ENCODE results near the gene PLEKHN1. TPM values are rescaled to one million over a fixed set of nuclear protein-coding genes. Genes with fewer than 3 reads are reported as not detected.

PLEKHN1 gene
- total and polyA plus RNA-seq, 2 donors (not counting 3 experiments of a cell fraction or from before 2014, with no cell fraction given) = 0.29 to 0.88 TPM

GRCh38 chr1:923991-924655 lies 42.2 kb upstream of the PLEKHN1 start:
- no peak overlapping the region for H2AFZ ChIP-seq (ENCODE audit: low read depth, low read length)
- dilution Hi-C loops (cut with MboI; ENCODE audit: extremely low pct_ligation_motif_present, low sequenced_read_pairs) (no loop called here), intact Hi-C loops (cut with micrococcal nuclease) (loop anchor here (2.0 to 5.0 kb wide), 2 partner anchors 19 to 33 kb away; partner anchors contain the start of gene NOC2L)
- no peak for TF ChIP-seq POLR2A (IDR thresholded peaks at IDR 0.05; ENCODE audit: low read depth, low read length)
- no peak for TF ChIP-seq GATA2 (IDR thresholded peaks at IDR 0.05; ENCODE audit: insufficient read depth, insufficient read length, low read depth, low read length)
- no peak for TF ChIP-seq EZH2 (IDR thresholded peaks at IDR 0.05; ENCODE audit: borderline replicate concordance, low read depth, low read length, severe bottlenecking)
- TF ChIP-seq MAX (IDR thresholded peaks at IDR 0.05; ENCODE audit: insufficient read depth, insufficient read length) = no peak
- TF ChIP-seq FOS (IDR thresholded peaks at IDR 0.05; ENCODE audit: borderline replicate concordance, insufficient read depth, low read length) = no peak
- no peak for TF ChIP-seq POLR2AphosphoS5 (IDR thresholded peaks at IDR 0.05; ENCODE audit: insufficient read depth, low read depth, low read length)
- no peak for TF ChIP-seq CTCF (IDR thresholded peaks at IDR 0.05; ENCODE audit: extremely low read depth in 1 of 2, insufficient read depth in 1 of 2, low read depth in 1 of 2, low read length in 2 of 2)
- H3K4me3 ChIP-seq (replicated peaks in 1 of 3; ENCODE audit: insufficient read depth in 1 of 3, low read depth in 1 of 3, low read length in 3 of 3) = peak overlapping the region in 1 of 3 experiments; percentile 3
- no peak for DNase-seq (ENCODE audit: low read depth, low spot score)
- no peaks in the 10 kb centered on the region for H3K79me2 ChIP-seq (ENCODE audit: control insufficient read depth, insufficient read depth, low read length)
- no peak overlapping the region for H3K27ac ChIP-seq (ENCODE audit: insufficient read depth, low read depth, low read length)
- no peaks in the 10 kb centered on the region for H3K36me3 ChIP-seq (ENCODE audit: control insufficient read depth in 2 of 2, extremely low read depth in 1 of 2, insufficient read depth in 2 of 2, low read length in 2 of 2)
- H3K9ac ChIP-seq (replicated peaks; ENCODE audit: extremely low read depth, insufficient read depth, low read length) = no peak overlapping the region
- ChIA-PET CTCF (interaction anchor here (1.4 kb wide), 1 partner anchor 14 kb away, joined by 4 read pairs; no protein-coding TSS in a partner anchor), POLR2A (no interaction called here)
- FAIRE-seq = no peak
- no peaks in the 10 kb centered on the region for H3K9me1 ChIP-seq (replicated peaks; ENCODE audit: control insufficient read depth, extremely low read depth, insufficient read depth, low read length)
- H3K9me3 ChIP-seq (replicated peaks; ENCODE audit: control insufficient read depth, insufficient read depth, low read length) = no peaks in the 10 kb centered on the region
- H3K27me3 ChIP-seq (ENCODE audit: control insufficient read depth in 2 of 2, insufficient read depth in 2 of 2, low read length in 2 of 2) = peaks cover 20 to 27% of the 10 kb centered on the region in 2 experiments
- BruUV-seq (replicated peaks) = no TSS peak
- no peaks in the 10 kb centered on the region for H4K20me1 ChIP-seq (replicated peaks; ENCODE audit: control insufficient read depth, extremely low read depth, insufficient read depth, low read length)
- no peak overlapping the region for H3K4me2 ChIP-seq (ENCODE audit: insufficient read depth, low read length)
- no peaks in the 10 kb centered on the region for H3K4me1 ChIP-seq (ENCODE audit: control insufficient read depth, extremely low read depth, insufficient read depth, low read length)

All from endothelial cell of umbilical vein (primary cell).